Loucy (cell line): ENCODE results near the gene TAGLN2.

Experiments
- H2AFZ ChIP-seq: fragments of 200-600 bp; sonication (generic); 2 replicates; pipeline ENCODE4 v1.6.0; 2016; ENCODE audit warnings: antibody characterized with exemption, mild to moderate bottlenecking, low read length, moderate library complexity
- H3F3A ChIP-seq: fragments of 200-600 bp; 2 replicates; pipeline ENCODE4 v1.6.0; 2016; ENCODE audit warnings: antibody characterized with exemption, low read depth, mild to moderate bottlenecking
- H3K27me3 ChIP-seq: fragments of 200-600 bp; sonication (generic); 2 replicates; pipeline ENCODE4 v1.6.1; 2014; ENCODE audit warnings: low read length, mild to moderate bottlenecking; ENCODE audit not compliant: insufficient read depth, poor library complexity, severe bottlenecking
- H3K36me3 ChIP-seq: fragments of 200-600 bp; sonication (generic); 2 replicates; pipeline ENCODE4 v1.6.1; 2016; ENCODE audit warnings: low read length; ENCODE audit not compliant: insufficient read depth
- H3K4me1 ChIP-seq: fragments of 200-600 bp; sonication (generic); 2 replicates; pipeline ENCODE4 v1.5.1; 2014; ENCODE audit warnings: low read length, mild to moderate bottlenecking; ENCODE audit not compliant: insufficient read depth, poor library complexity, severe bottlenecking
- H3K4me2 ChIP-seq: fragments of 200-600 bp; sonication (generic); 2 replicates; pipeline ENCODE4 v1.6.0; 2014; ENCODE audit warnings: antibody characterized with exemption, low read length, low read depth, mild to moderate bottlenecking; ENCODE audit not compliant: poor library complexity, severe bottlenecking
- H3K4me3 ChIP-seq: fragments of 200-600 bp; sonication (generic); 2 replicates; pipeline ENCODE4 v1.5.1; 2014; ENCODE audit warnings: low read length, mild to moderate bottlenecking, mixed read lengths; ENCODE audit not compliant: poor library complexity, severe bottlenecking
- H3K79me2 ChIP-seq: fragments of 200-600 bp; sonication (generic); 2 replicates; pipeline ENCODE4 v1.6.1; 2014; ENCODE audit warnings: low read length; ENCODE audit not compliant: insufficient read depth
- H3K9ac ChIP-seq: fragments of 200-600 bp; sonication (generic); 2 replicates; pipeline ENCODE4 v1.6.0; 2014; ENCODE audit warnings: mild to moderate bottlenecking, low read depth, low read length, moderate library complexity; ENCODE audit not compliant: poor library complexity, severe bottlenecking
- H3K9me2 ChIP-seq: fragments of 200-600 bp; sonication (generic); replicated peaks from 2 replicates; pipeline ENCODE4 v1.6.1; 2016; ENCODE audit warnings: low read depth, low read length, mixed read lengths
- H3K9me3 ChIP-seq: fragments of 200-600 bp; sonication (generic); 2 replicates; pipeline ENCODE4 v1.6.1; 2014; ENCODE audit warnings: mild to moderate bottlenecking, antibody characterized with exemption, low read length, low read depth; ENCODE audit not compliant: insufficient read depth
- H4K20me1 ChIP-seq: fragments of 200-600 bp; sonication (generic); 2 replicates; pipeline ENCODE4 v1.6.0; 2014; ENCODE audit warnings: antibody characterized with exemption, low read length, mild to moderate bottlenecking; ENCODE audit not compliant: insufficient read depth, poor library complexity, severe bottlenecking
- CTCF ChIP-seq: fragments of 200-600 bp; sonication (generic); conservative IDR thresholded peaks from 2 replicates; pipeline ENCODE4 v1.5.1; 2014; ENCODE audit warnings: mild to moderate bottlenecking, antibody characterized with exemption, low read length
- EZH2phosphoT487 ChIP-seq: fragments of 200-600 bp; IDR thresholded peaks from 2 replicates; pipeline ENCODE4 v1.6.1; 2018; ENCODE audit warnings: antibody characterized with exemption, mild to moderate bottlenecking, moderate library complexity, borderline replicate concordance

TAGLN2 gene

GRCh38 chr1:159958719-159959380 is 33.5 kb upstream of the TAGLN2 start:
- no peak for TF ChIP-seq EZH2phosphoT487
- no peak for TF ChIP-seq CTCF

GRCh38 chr1:159957824-159958268 is 32.5 kb upstream of the TAGLN2 start:
- H3K9me3 ChIP-seq, result no peaks in the 10 kb centered on the region
- TF ChIP-seq EZH2phosphoT487, result no peak

More at GRCh38 chr1:159958719-159959380, 33.5 kb upstream of the TAGLN2 start:
- Histone ChIP-seq H3K4me1 (no peaks in the 10 kb centered on the region), H4K20me1 (no peaks in the 10 kb centered on the region), H3F3A (no peaks in the 10 kb centered on the region), H3K9me3 (no peaks in the 10 kb centered on the region), H2AFZ (no peak overlapping the region), H3K36me3 (no peaks in the 10 kb centered on the region), H3K27me3 (no peaks in the 10 kb centered on the region), H3K4me2 (no peak overlapping the region), H3K79me2 (no peaks in the 10 kb centered on the region), H3K9me2 (no peaks in the 10 kb centered on the region), H3K9ac (no peak overlapping the region), H3K4me3 (no peak overlapping the region)

GRCh38 chr1:159955456-159955855 is 30.1 kb upstream of the TAGLN2 start:
- Histone ChIP-seq H3K27me3 (no peaks in the 10 kb centered on the region), H3K9ac (no peak overlapping the region), H4K20me1 (no peaks in the 10 kb centered on the region), H2AFZ (no peak overlapping the region), H3K9me3 (no peaks in the 10 kb centered on the region), H3K4me2 (no peak overlapping the region), H3K36me3 (no peaks in the 10 kb centered on the region), H3F3A (no peaks in the 10 kb centered on the region), H3K79me2 (no peaks in the 10 kb centered on the region), H3K9me2 (no peaks in the 10 kb centered on the region), H3K4me3 (no peak overlapping the region), H3K4me1 (no peaks in the 10 kb centered on the region)
- no peak for TF ChIP-seq CTCF
- no peak for TF ChIP-seq EZH2phosphoT487

More at GRCh38 chr1:159957824-159958268, 32.5 kb upstream of the TAGLN2 start:
- H3K79me2 ChIP-seq, result no peaks in the 10 kb centered on the region
- H3K27me3 ChIP-seq, result no peaks in the 10 kb centered on the region
- no peak overlapping the region for H2AFZ ChIP-seq
- H3K36me3 ChIP-seq, result no peaks in the 10 kb centered on the region
- no peak overlapping the region for H3K9ac ChIP-seq
- no peaks in the 10 kb centered on the region for H3K9me2 ChIP-seq
- no peak overlapping the region for H3K4me2 ChIP-seq
- H3K4me1 ChIP-seq, result no peaks in the 10 kb centered on the region
- no peaks in the 10 kb centered on the region for H4K20me1 ChIP-seq
- no peaks in the 10 kb centered on the region for H3F3A ChIP-seq
- H3K4me3 ChIP-seq, result no peak overlapping the region
